Kidney (tissue), 14 donors: ENCODE measurements around the gene H1-8. TPM values are rescaled to one million over a fixed set of nuclear protein-coding genes. Genes with fewer than 3 reads are reported as not detected.

ENCODE experiments used
- DNase-seq, 5 donors: peaks; one replicate each; pipeline ENCODE4 v3.0.0-alpha.2; 2013 to 2020
- FAIRE-seq: peaks from 2 replicates; lab custom pipeline; 2012; peaks lifted over from hg19 to GRCh38; lab: Jason Lieb, UNC
- H3K27ac ChIP-seq, 2 donors: one replicate each; pipeline ENCODE4 v1.7.0; 2013; ENCODE audit warnings: low read depth in 2 of 2, low read length in 2 of 2, inconsistent platforms in 1 of 2
- H3K27me3 ChIP-seq: one replicate; pipeline ENCODE4 v1.7.1; 2013; ENCODE audit warnings: low read length, inconsistent platforms; ENCODE audit not compliant: control insufficient read depth, insufficient read depth
- H3K36me3 ChIP-seq, 3 donors: one replicate each; pipeline versions ENCODE4 v1.7.0 to v1.7.1; 2013; ENCODE audit warnings: low read length in 3 of 3, control low read depth in 1 of 3, inconsistent platforms in 1 of 3; ENCODE audit not compliant: insufficient read depth in 3 of 3, control insufficient read depth in 2 of 3
- H3K4me1 ChIP-seq, 3 donors: one replicate each; pipeline versions ENCODE4 v1.7.0 to v1.7.1; 2013; ENCODE audit warnings: low read length in 3 of 3, inconsistent platforms in 1 of 3, low read depth in 1 of 3; ENCODE audit not compliant: control insufficient read depth in 2 of 3, insufficient read depth in 2 of 3
- H3K4me3 ChIP-seq, 3 donors: one replicate each; pipeline versions ENCODE4 v1.7.0 to v1.8.1; 2013; ENCODE audit warnings: low read length in 3 of 3, control low read depth in 1 of 3, inconsistent platforms in 1 of 3
- H3K9ac ChIP-seq, 3 donors: one replicate each; pipeline versions ENCODE4 v1.7.0 to v1.7.1; 2013; ENCODE audit warnings: low read length in 3 of 3, control low read depth in 1 of 3, inconsistent platforms in 1 of 3
- H3K9me3 ChIP-seq, 3 donors: one replicate each; pipeline versions ENCODE4 v1.7.0 to v1.7.1; 2013; ENCODE audit warnings: low read length in 3 of 3, control low read depth in 1 of 3, inconsistent platforms in 1 of 3; ENCODE audit not compliant: control insufficient read depth in 2 of 3, insufficient read depth in 1 of 3
- intact Hi-C: fragments of 100-400 bp; cut with DNase I; formaldehyde crosslinking; loops from one replicate; pipeline ENCODE4 v1.11.1; 2022
- polyA plus RNA-seq: library from polyadenylated mRNA; stranded (reverse); fragments of 350-450 nt; fragmentation: Illumina TruSeq; extraction: RNeasy Lipid Tissue Mini Kit (QIAGEN cat#74804); gene quantifications from one replicate; pipeline ENCODE4 v1.2.3, GENCODE V29; 2014; ENCODE audit warnings: low read depth, low replicate concordance; ENCODE audit not compliant: insufficient read depth
- total RNA-seq: library from RNA; stranded (reverse); fragmentation: NEBNext Ultra II Directional; extraction: Animal tissue kit (Norgen Biotek cat#: 25700); gene quantifications from one replicate; pipeline ENCODE4 v1.2.1, GENCODE V29; 2021
- TF ChIP-seq, protein P1 (sequence below): IDR thresholded peaks from 3 replicates; pipeline ENCODE4 v1.5.1; 2012; ENCODE audit warnings: mild to moderate bottlenecking, moderate library complexity, borderline replicate concordance; ENCODE audit not compliant: insufficient read depth; ENCODE audit errors: extremely low read depth
- donor health status: control.
- donor health status: control.
- donor health status: control.
- donor health status: control.
- donor health status: control.
- donor health status: DM: yes; HTN: yes; CAD: no.
- donor health status: Normal renal cell carcinoma (clear cell type).

H1-8 gene
- total and polyA plus RNA-seq, 2 donors from 2014 or later: not detected

DNA sequence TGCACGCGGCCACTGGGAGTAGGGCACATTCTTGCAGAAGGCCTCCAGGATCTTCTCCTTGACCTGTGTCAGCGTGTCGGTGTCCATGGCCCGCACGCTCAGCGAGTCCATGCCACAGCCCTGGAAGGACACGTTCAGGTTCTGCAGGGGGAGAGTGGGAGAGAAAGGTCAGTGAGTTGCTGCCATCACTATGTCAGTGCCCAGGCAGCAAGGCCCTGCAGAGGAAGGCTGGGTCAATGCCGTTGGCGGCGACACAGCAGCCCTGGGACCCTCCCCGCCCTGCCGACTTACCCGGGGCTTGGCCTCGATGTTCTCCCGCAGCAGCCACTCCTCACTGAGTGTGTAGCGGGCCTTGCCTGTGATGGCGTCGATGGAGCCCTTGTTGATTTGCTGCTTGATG is 19.8 kb downstream of the H1-8 start:
- TF ChIP-seq, protein P1, sequence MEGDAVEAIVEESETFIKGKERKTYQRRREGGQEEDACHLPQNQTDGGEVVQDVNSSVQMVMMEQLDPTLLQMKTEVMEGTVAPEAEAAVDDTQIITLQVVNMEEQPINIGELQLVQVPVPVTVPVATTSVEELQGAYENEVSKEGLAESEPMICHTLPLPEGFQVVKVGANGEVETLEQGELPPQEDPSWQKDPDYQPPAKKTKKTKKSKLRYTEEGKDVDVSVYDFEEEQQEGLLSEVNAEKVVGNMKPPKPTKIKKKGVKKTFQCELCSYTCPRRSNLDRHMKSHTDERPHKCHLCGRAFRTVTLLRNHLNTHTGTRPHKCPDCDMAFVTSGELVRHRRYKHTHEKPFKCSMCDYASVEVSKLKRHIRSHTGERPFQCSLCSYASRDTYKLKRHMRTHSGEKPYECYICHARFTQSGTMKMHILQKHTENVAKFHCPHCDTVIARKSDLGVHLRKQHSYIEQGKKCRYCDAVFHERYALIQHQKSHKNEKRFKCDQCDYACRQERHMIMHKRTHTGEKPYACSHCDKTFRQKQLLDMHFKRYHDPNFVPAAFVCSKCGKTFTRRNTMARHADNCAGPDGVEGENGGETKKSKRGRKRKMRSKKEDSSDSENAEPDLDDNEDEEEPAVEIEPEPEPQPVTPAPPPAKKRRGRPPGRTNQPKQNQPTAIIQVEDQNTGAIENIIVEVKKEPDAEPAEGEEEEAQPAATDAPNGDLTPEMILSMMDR: no peak
- Histone ChIP-seq H3K36me3 (peaks cover 0 to 3% (median 0%) of the 10 kb centered on the region in 3 donors), H3K4me1 (peaks cover 3 to 13% (median 3%) of the 10 kb centered on the region in 3 donors), H3K27ac (no peak overlapping the region), H3K4me3 (no peak overlapping the region), H3K27me3 (no peaks in the 10 kb centered on the region), H3K9me3 (no peaks in the 10 kb centered on the region), H3K9ac (no peak overlapping the region)
- no peak for DNase-seq
- intact Hi-C loops: no loop called here
- no peak for FAIRE-seq

DNA sequence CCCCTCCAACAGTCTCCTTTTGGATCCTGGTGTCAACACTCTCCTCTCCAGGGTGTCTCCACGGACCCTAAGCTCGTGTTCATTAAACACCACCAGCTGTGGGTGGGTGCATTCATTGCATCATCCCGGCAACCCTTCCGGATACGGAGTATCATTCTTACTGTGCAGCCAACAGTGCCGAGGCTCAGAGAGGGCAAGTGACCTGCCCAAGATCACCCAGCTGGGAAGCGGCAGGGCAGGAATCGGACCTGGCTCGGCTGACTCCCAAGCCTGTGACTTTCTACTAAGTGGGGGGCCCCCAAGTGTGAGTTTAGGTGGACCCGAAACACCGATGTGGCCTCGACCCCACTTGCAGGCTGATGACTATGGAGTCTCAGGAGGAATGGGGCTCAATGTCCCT is 20.4 kb downstream of the H1-8 start:
- TF ChIP-seq, protein P1: no peak
- Histone ChIP-seq H3K4me1 (peaks cover 3 to 13% (median 3%) of the 10 kb centered on the region in 3 donors), H3K9me3 (no peaks in the 10 kb centered on the region), H3K4me3 (no peak overlapping the region), H3K9ac (no peak overlapping the region), H3K27me3 (no peaks in the 10 kb centered on the region), H3K36me3 (peaks cover 0 to 3% (median 0%) of the 10 kb centered on the region in 3 donors), H3K27ac (no peak overlapping the region)
- intact Hi-C loops: no loop called here
- DNase-seq (no peak), FAIRE-seq (no peak)

DNA sequence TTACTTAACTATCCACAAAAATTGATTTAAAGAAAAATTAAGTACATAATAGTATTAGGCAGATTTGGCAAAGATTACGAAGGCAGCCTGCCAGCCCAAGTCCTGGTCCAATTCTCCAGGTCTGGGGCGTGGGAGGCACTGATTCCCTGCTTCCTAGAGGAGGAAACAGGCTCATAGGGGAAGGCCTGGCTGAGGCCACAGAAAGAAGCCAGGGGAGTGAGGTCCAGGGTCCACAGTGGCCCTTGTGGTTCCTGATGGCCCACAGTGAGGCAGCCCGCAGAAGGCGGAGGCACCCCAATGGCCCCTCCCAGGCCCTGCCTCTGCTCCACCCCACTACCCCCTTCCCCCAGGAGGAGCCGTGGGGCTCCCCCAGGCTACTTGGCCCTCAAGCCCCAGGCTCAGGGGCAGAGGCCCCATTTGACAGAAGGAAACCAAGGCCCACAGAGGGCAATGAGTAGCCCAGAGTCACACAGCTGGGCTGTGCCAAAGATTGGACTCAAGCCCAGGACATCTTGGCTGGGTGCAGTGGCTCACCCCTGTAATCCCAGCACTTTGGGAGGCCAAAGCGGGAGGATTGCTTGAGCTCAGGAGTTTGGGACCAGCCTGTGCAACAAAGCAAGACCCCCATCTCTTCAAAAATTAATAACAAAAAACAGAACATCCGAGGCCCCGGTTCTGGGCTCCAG is 21.0 kb downstream of the H1-8 start:
- FAIRE-seq: no peak
- Histone ChIP-seq H3K27me3 (no peaks in the 10 kb centered on the region), H3K4me3 (no peak overlapping the region), H3K27ac (no peak overlapping the region), H3K9ac (no peak overlapping the region), H3K9me3 (no peaks in the 10 kb centered on the region), H3K4me1 (peaks cover 1 to 13% (median 3%) of the 10 kb centered on the region in 3 donors), H3K36me3 (peaks cover 0 to 3% (median 0%) of the 10 kb centered on the region in 3 donors)
- intact Hi-C loops: no loop called here
- TF ChIP-seq, protein P1: no peak
- no peak for DNase-seq
